Mesodermal cell (in vitro differentiated cells): ENCODE measurements around the gene BCR.

Experiments used
- H3K27ac ChIP-seq: 2 replicates; pipeline ENCODE4 v1.7.0; 2013; ENCODE audit warnings: mild to moderate bottlenecking, low read depth, low read length, moderate library complexity; ENCODE audit not compliant: severe bottlenecking
- H3K36me3 ChIP-seq: 2 replicates; pipeline ENCODE4 v1.7.1; 2013; ENCODE audit warnings: mild to moderate bottlenecking, low read length, moderate library complexity; ENCODE audit not compliant: control insufficient read depth, insufficient read depth
- H3K4me1 ChIP-seq: one replicate; pipeline ENCODE4 v1.7.1; 2013; ENCODE audit warnings: mild to moderate bottlenecking, low read length; ENCODE audit not compliant: insufficient read depth, control insufficient read depth, poor library complexity, severe bottlenecking
- H3K4me3 ChIP-seq: 2 replicates; pipeline ENCODE4 v1.7.0; 2013; ENCODE audit warnings: low read length, control low read depth, mild to moderate bottlenecking; ENCODE audit not compliant: insufficient read depth, poor library complexity, severe bottlenecking; ENCODE audit errors: extremely low read depth
- H3K9me3 ChIP-seq: 2 replicates; pipeline ENCODE4 v1.7.1; 2013; ENCODE audit warnings: mild to moderate bottlenecking, low read length, moderate library complexity; ENCODE audit not compliant: control insufficient read depth
- WGBS, 2 experiments: methylation state at CpG; one replicate each; pipeline ENCODE4 v1.1.5; 2013; ENCODE audit warnings: missing lambda C conversion rate in 2 of 2; ENCODE audit not compliant: insufficient coverage in 2 of 2; 5-methylcytosine and 5-hydroxymethylcytosine counted together

The BCR gene

GRCh38 chr22:23288301-23289129 lies 108.2 kb downstream of the BCR start:
- 95 to 98% methylated on average over 12 to 14 of the region's 17 CpGs for WGBS, 2 experiments

GRCh38 chr22:23289130-23289503 lies 108.8 kb downstream of the BCR start:
- 83 to 100% methylated on average over 1 to 2 of the region's 5 CpGs for WGBS, 2 experiments
- Histone ChIP-seq H3K9me3 (no peaks in the 10 kb centered on the region), H3K4me1 (peaks cover 5% of the 10 kb centered on the region), H3K27ac (no peak overlapping the region), H3K36me3 (peaks cover 83% of the 10 kb centered on the region), H3K4me3 (no peak overlapping the region)

More at GRCh38 chr22:23288301-23289129, 108.2 kb downstream of the BCR start:
- Histone ChIP-seq H3K4me1 (peaks cover 5% of the 10 kb centered on the region), H3K27ac (no peak overlapping the region), H3K36me3 (peaks cover 83% of the 10 kb centered on the region), H3K9me3 (no peaks in the 10 kb centered on the region), H3K4me3 (no peak overlapping the region)

GRCh38 chr22:23289851-23290724 lies 109.8 kb downstream of the BCR start:
- H3K27ac ChIP-seq = peak overlapping the region; percentile 45
- 80 to 95% methylated on average over 12 to 17 of the region's 18 CpGs for WGBS, 2 experiments

GRCh38 chr22:23291806-23292452 lies 111.6 kb downstream of the BCR start:
- Histone ChIP-seq H3K4me1 (no peaks in the 10 kb centered on the region), H3K27ac (no peak overlapping the region), H3K36me3 (peaks cover 91% of the 10 kb centered on the region), H3K9me3 (no peaks in the 10 kb centered on the region), H3K4me3 (no peak overlapping the region)
- WGBS, 2 experiments = 92 to 95% methylated on average over 10 of the region's 13 CpGs

More at GRCh38 chr22:23289851-23290724, 109.8 kb downstream of the BCR start:
- H3K36me3 ChIP-seq = peaks cover 83% of the 10 kb centered on the region
- H3K4me3 ChIP-seq = no peak overlapping the region
- H3K4me1 ChIP-seq = peaks cover 5% of the 10 kb centered on the region
- H3K9me3 ChIP-seq = no peaks in the 10 kb centered on the region

- Histone ChIP-seq H3K4me3 (no peak overlapping the region), H3K4me1 (no peaks in the 10 kb centered on the region), H3K36me3 (peaks cover 91% of the 10 kb centered on the region), H3K27ac (no peak overlapping the region), H3K9me3 (no peaks in the 10 kb centered on the region)
- 95 to 96% methylated on average over 14 to 15 of the region's 17 CpGs for WGBS, 2 experiments
Observed at GRCh38 chr22:23292453-23293350, 112.4 kb downstream of the BCR start.

GRCh38 chr22:23293720-23294119 lies 113.4 kb downstream of the BCR start:
- H3K27ac ChIP-seq = no peak overlapping the region
- H3K4me1 ChIP-seq = no peaks in the 10 kb centered on the region
- H3K9me3 ChIP-seq = no peaks in the 10 kb centered on the region
- H3K36me3 ChIP-seq = peaks cover 96% of the 10 kb centered on the region
- 95 to 100% methylated on average over 7 to 8 of the region's 14 CpGs for WGBS, 2 experiments
- H3K4me3 ChIP-seq = no peak overlapping the region

GRCh38 chr22:23294221-23294620 lies 113.9 kb downstream of the BCR start:
- Histone ChIP-seq H3K4me3 (no peak overlapping the region), H3K9me3 (no peaks in the 10 kb centered on the region), H3K4me1 (no peaks in the 10 kb centered on the region), H3K36me3 (peaks cover 92% of the 10 kb centered on the region), H3K27ac (no peak overlapping the region)
- 92 to 96% methylated on average over 7 to 9 of the region's 11 CpGs for WGBS, 2 experiments

- Histone ChIP-seq H3K36me3 (peaks cover 73% of the 10 kb centered on the region), H3K4me1 (peaks cover 10% of the 10 kb centered on the region), H3K9me3 (no peaks in the 10 kb centered on the region), H3K27ac (no peak overlapping the region), H3K4me3 (no peak overlapping the region)
- WGBS, 2 experiments = 94 to 96% methylated on average over 5 of the region's 6 CpGs
Observed at GRCh38 chr22:23300476-23300875, 120.2 kb downstream of the BCR start.

GRCh38 chr22:23301591-23301990 lies 121.3 kb downstream of the BCR start:
- peaks cover 67% of the 10 kb centered on the region for H3K36me3 ChIP-seq
- no peaks in the 10 kb centered on the region for H3K9me3 ChIP-seq

More at GRCh38 chr22:23301591-23301990, 121.3 kb downstream of the BCR start:
- Histone ChIP-seq H3K27ac (no peak overlapping the region), H3K4me1 (peaks cover 10% of the 10 kb centered on the region), H3K4me3 (no peak overlapping the region)
- WGBS, 2 experiments = 95 to 96% methylated on average over 6 to 7 of the region's 7 CpGs
